HCT116 (cell line): ENCODE results near the gene ELP5.

ENCODE experiments used
- CTCF ChIP-seq, 3 experiments: fragments of 200-600 bp in 1 of 3; sonication (generic) in 1 of 3; IDR thresholded peaks in 2 of 3; conservative IDR thresholded peaks in 1 of 3; 2 replicates each; pipeline ENCODE4 v1.5.1; 2012 to 2017; ENCODE audit warnings: low read depth in 2 of 3, low read length in 2 of 3, antibody characterized with exemption in 1 of 3, borderline replicate concordance in 1 of 3, control low read depth in 1 of 3, mild to moderate bottlenecking in 1 of 3, mixed read lengths in 1 of 3, mixed run types in 1 of 3, moderate library complexity in 1 of 3; ENCODE audit not compliant: insufficient read depth in 1 of 3
- EGR1 ChIP-seq: IDR thresholded peaks from 2 replicates; pipeline ENCODE4 v1.6.1; 2012; ENCODE audit warnings: low read depth

DNA sequence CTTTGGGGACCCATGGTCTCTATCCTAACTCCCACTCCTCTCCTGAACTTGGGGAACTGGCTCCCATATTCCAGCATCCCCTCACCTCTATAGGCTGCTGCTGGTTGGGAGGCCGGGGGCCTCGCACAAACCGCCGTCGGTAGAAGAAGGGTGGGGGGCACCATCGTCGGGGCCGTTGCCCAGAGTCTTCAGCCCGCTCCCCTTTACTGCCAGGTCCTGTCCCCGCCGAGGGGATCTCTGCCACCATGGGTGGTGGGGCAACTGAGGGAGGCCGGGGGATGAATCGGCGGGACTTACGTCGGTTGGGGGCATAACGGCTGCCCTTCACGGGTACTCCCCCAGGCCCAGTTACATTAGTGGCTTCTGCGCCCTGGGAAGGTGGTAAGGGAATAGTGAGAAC, 38.2 kb downstream of the ELP5 start:
- TF ChIP-seq CTCF (IDR thresholded peaks at IDR 0.05 in 2 of 3, conservative IDR thresholded peaks at IDR 0.05 in 1 of 3; ENCODE audit: borderline replicate concordance in 1 of 3, insufficient read depth in 1 of 3, low read depth in 2 of 3, low read length in 2 of 3), result no peak
- no peak for TF ChIP-seq EGR1
